Naive thymus-derived CD4-positive, alpha-beta T cell (primary cell): ENCODE measurements around the gene EHMT1. TPM values are rescaled to one million over a fixed set of nuclear protein-coding genes. Genes with fewer than 3 reads are reported as not detected.
"Not testable (repeated sequence)": the region's sequence is repeated elsewhere in the genome, so short reads cannot be mapped to it uniquely, and the experiment has no call there.

Experiments used
- ATAC-seq: fragments of 150-1000 bp; cut with Tn5 transposase; 2 replicates; pipeline ENCODE4 v1.10.0; 2021; ENCODE audit warnings: mild to moderate bottlenecking, moderate library complexity
- CTCF ChIA-PET: fragments of 350-600 bp; sonication (Branson Sonifier 250); formaldehyde crosslinking; loops from one replicate; lab custom pipeline; 2021; ENCODE audit warnings: antibody characterized with exemption; lab: Charles Lee
- POLR2A ChIA-PET: fragments of 350-600 bp; sonication (Branson Sonifier 250); formaldehyde crosslinking; loops from one replicate; lab custom pipeline; 2021; ENCODE audit warnings: antibody characterized with exemption, inconsistent platforms; lab: Charles Lee
- DNase-seq, 9 donors: peaks; one replicate each; pipeline versions ENCODE4 v3.0.0 to v3.0.0-alpha.2; 2020 to 2022; ENCODE audit warnings: mixed read lengths in 1 of 9
- H3K27ac ChIP-seq: one replicate; pipeline ENCODE4 v1.7.0; 2013; ENCODE audit warnings: mild to moderate bottlenecking, low read depth, low read length, moderate library complexity
- H3K27me3 ChIP-seq, 2 donors: one replicate each; pipeline ENCODE4 v1.7.0; 2013; ENCODE audit warnings: low read length in 2 of 2, mild to moderate bottlenecking in 2 of 2, moderate library complexity in 2 of 2; ENCODE audit not compliant: control insufficient read depth in 2 of 2, insufficient read depth in 2 of 2
- H3K36me3 ChIP-seq, 3 experiments: 1 replicate in 2 of 3; 2 replicates in 1 of 3; pipeline ENCODE4 v1.7.0; 2013; ENCODE audit warnings: low read length in 3 of 3, mild to moderate bottlenecking in 3 of 3, moderate library complexity in 1 of 3; ENCODE audit not compliant: insufficient read depth in 3 of 3, control insufficient read depth in 2 of 3
- H3K4me1 ChIP-seq, 2 donors: one replicate each; pipeline ENCODE4 v1.7.0; 2013; ENCODE audit warnings: low read length in 2 of 2, mild to moderate bottlenecking in 2 of 2, moderate library complexity in 1 of 2; ENCODE audit not compliant: control insufficient read depth in 2 of 2, insufficient read depth in 2 of 2
- H3K4me3 ChIP-seq: 2 replicates; pipeline ENCODE4 v1.7.0; 2013; ENCODE audit warnings: mild to moderate bottlenecking, low read length
- H3K9me3 ChIP-seq, 3 experiments: 1 replicate in 2 of 3; 2 replicates in 1 of 3; pipeline ENCODE4 v1.7.0; 2013; ENCODE audit warnings: low read length in 3 of 3; ENCODE audit not compliant: control insufficient read depth in 2 of 3
- H3K27ac Mint-ChIP-seq, 9 donors: one replicate each; pipeline ENCODE4 v1.8.0; 2020 to 2022; ENCODE audit warnings: mixed read lengths in 9 of 9, mild to moderate bottlenecking in 8 of 9, moderate library complexity in 5 of 9, inconsistent platforms in 2 of 9
- H3K27me3 Mint-ChIP-seq, 5 donors: one replicate each; pipeline ENCODE4 v1.8.0; 2021 to 2022; ENCODE audit warnings: mixed read lengths in 5 of 5, mild to moderate bottlenecking in 1 of 5
- H3K36me3 Mint-ChIP-seq, 5 donors: one replicate each; pipeline ENCODE4 v1.8.0; 2020 to 2022; ENCODE audit warnings: mixed read lengths in 5 of 5, mild to moderate bottlenecking in 3 of 5, inconsistent platforms in 1 of 5
- H3K4me1 Mint-ChIP-seq, 7 donors: one replicate each; pipeline ENCODE4 v1.8.0; 2020 to 2022; ENCODE audit warnings: mixed read lengths in 7 of 7, mild to moderate bottlenecking in 3 of 7, inconsistent platforms in 1 of 7
- H3K4me3 Mint-ChIP-seq, 10 donors: one replicate each; pipeline ENCODE4 v1.8.0; 2020 to 2022; ENCODE audit warnings: mild to moderate bottlenecking in 10 of 10, mixed read lengths in 10 of 10, moderate library complexity in 6 of 10, inconsistent platforms in 2 of 10
- H3K9me3 Mint-ChIP-seq, 11 donors: one replicate each; pipeline ENCODE4 v1.8.0; 2020 to 2022; ENCODE audit warnings: mixed read lengths in 11 of 11, mild to moderate bottlenecking in 4 of 11, inconsistent platforms in 1 of 11, moderate library complexity in 1 of 11
- intact Hi-C, 2 donors: fragments of 100-400 bp; cut with micrococcal nuclease; formaldehyde crosslinking; loops; one replicate each; pipeline ENCODE4 v1.15.1; 2023
- polyA plus RNA-seq, 2 donors: library from polyadenylated mRNA; unstranded; fragments of 300-500 nt; fragmentation: Illumina TruSeq; gene quantifications; one replicate each; pipeline ENCODE4 v1.2.3, GENCODE V29; 2021
- total RNA-seq, 6 experiments: library from RNA in 5 of 6; stranded (reverse) in 5 of 6; gene quantifications; 1 replicate in 5 of 6; 2 replicates in 1 of 6; pipeline ENCODE4 v1.2.3 and lab custom pipeline; 2021 to 2026

The EHMT1 gene
- total and polyA plus RNA-seq, 7 experiments from 2014 or later, result 24.7 to 132 (median 112) TPM

GRCh38 chr9:137593176-137593575 is 25.6 kb upstream of the EHMT1 start:
- intact Hi-C loops, result loop anchor here in 1 of 2 donors (5.0 kb wide), 1 partner anchor 136 kb away; the partner anchor contains the start of gene NSMF
- DNase-seq (no peak), ATAC-seq (no peak)
- peaks cover 0 to 3% (median under 1%) of the 10 kb centered on the region in 5 donors for H3K36me3 Mint-ChIP-seq
- H3K4me3 Mint-ChIP-seq, result peak overlapping the region in 9 of 10 donors; percentile 5 to 54 (median 30)
- no peaks in the 10 kb centered on the region for H3K9me3 ChIP-seq
- H3K4me3 ChIP-seq, result no peak overlapping the region
- H3K27ac ChIP-seq, result no peak overlapping the region
- POLR2A ChIA-PET, result interaction anchor here (0.6 to 0.7 kb wide), 2 partner anchors 34 to 41 kb away, joined by 3 read pairs; no protein-coding TSS in a partner anchor
- no peak overlapping the region for H3K27ac Mint-ChIP-seq
- H3K4me1 ChIP-seq, result peaks cover 0 to 12% of the 10 kb centered on the region in 2 donors
- no peaks in the 10 kb centered on the region for H3K27me3 ChIP-seq
- no peaks in the 10 kb centered on the region for H3K27me3 Mint-ChIP-seq
- no peaks in the 10 kb centered on the region for H3K9me3 Mint-ChIP-seq
- peaks cover 0 to 4% (median 0%) of the 10 kb centered on the region in 3 experiments for H3K36me3 ChIP-seq
- CTCF ChIA-PET, result no interaction called here
- peaks cover 4 to 16% (median 13%) of the 10 kb centered on the region in 7 donors for H3K4me1 Mint-ChIP-seq

- H3K4me1 Mint-ChIP-seq, result peaks cover 0 to 11% (median 4%) of the 10 kb centered on the region in 7 donors
- H3K4me1 ChIP-seq, intact Hi-C loops, POLR2A ChIA-PET, H3K27ac ChIP-seq, H3K27me3 ChIP-seq, H3K36me3 Mint-ChIP-seq, H3K9me3 Mint-ChIP-seq, H3K27ac Mint-ChIP-seq, ATAC-seq, H3K9me3 ChIP-seq, H3K27me3 Mint-ChIP-seq, H3K4me3 Mint-ChIP-seq, DNase-seq, H3K36me3 ChIP-seq, H3K4me3 ChIP-seq: not testable (repeated sequence)
- CTCF ChIA-PET, result interaction anchor here (0.6 kb wide), 1 partner anchor 336 kb away, joined by 3 read pairs; no protein-coding TSS in a partner anchor
These were observed 22.2 kb upstream of the EHMT1 start for GRCh38 chr9:137596577-137596976.

GRCh38 chr9:137598943-137599342 is 19.9 kb upstream of the EHMT1 start:
- Mint-ChIP-seq H3K27ac (no peak overlapping the region), H3K4me3 (no peak overlapping the region), H3K9me3 (no peaks in the 10 kb centered on the region), H3K27me3 (no peaks in the 10 kb centered on the region), H3K4me1 (peaks cover 0 to 24% (median 7%) of the 10 kb centered on the region in 7 donors), H3K36me3 (no peaks in the 10 kb centered on the region)
- ChIA-PET POLR2A (interaction anchor here (0.6 kb wide), 1 partner anchor 514 kb away, joined by 3 read pairs; no protein-coding TSS in a partner anchor), CTCF (no interaction called here)
- no peak for ATAC-seq
- H3K4me1 ChIP-seq, result no peaks in the 10 kb centered on the region
- H3K36me3 ChIP-seq, result no peaks in the 10 kb centered on the region
- intact Hi-C loops, result no loop called here
- no peak overlapping the region for H3K4me3 ChIP-seq
- H3K9me3 ChIP-seq, result no peaks in the 10 kb centered on the region
- no peaks in the 10 kb centered on the region for H3K27me3 ChIP-seq
- H3K27ac ChIP-seq, result no peak overlapping the region
- DNase-seq, result no peak

- Histone ChIP-seq H3K4me3 (no peak overlapping the region), H3K27me3 (no peaks in the 10 kb centered on the region), H3K9me3 (no peaks in the 10 kb centered on the region), H3K36me3 (no peaks in the 10 kb centered on the region), H3K27ac (no peak overlapping the region), H3K4me1 (peaks cover 6 to 10% of the 10 kb centered on the region in 2 donors)
- POLR2A ChIA-PET, result interaction anchor here (0.7 to 1.1 kb wide), 2 partner anchors 51 to 466 kb away, joined by 3 read pairs; partner anchors contain the start of gene MRPL41
- CTCF ChIA-PET, result no interaction called here
- Mint-ChIP-seq H3K9me3 (no peaks in the 10 kb centered on the region), H3K36me3 (no peaks in the 10 kb centered on the region), H3K4me1 (peaks cover 7 to 39% (median 19%) of the 10 kb centered on the region in 7 donors), H3K27ac (peak overlapping the region in 7 of 9 donors; percentile 0 to 85 (median 9)), H3K27me3 (no peaks in the 10 kb centered on the region), H3K4me3 (peak overlapping the region in 5 of 10 donors; percentile 13 to 69 (median 48))
- ATAC-seq (no peak), DNase-seq (no peak)
- intact Hi-C loops, result no loop called here
These were observed 16.1 kb upstream of the EHMT1 start for GRCh38 chr9:137602661-137603060.

- Histone ChIP-seq H3K4me1 (peaks cover 6 to 10% of the 10 kb centered on the region in 2 donors), H3K36me3 (no peaks in the 10 kb centered on the region), H3K9me3 (no peaks in the 10 kb centered on the region), H3K27ac (no peak overlapping the region), H3K27me3 (no peaks in the 10 kb centered on the region), H3K4me3 (no peak overlapping the region)
- Mint-ChIP-seq H3K4me1 (peaks cover 0 to 36% (median 21%) of the 10 kb centered on the region in 7 donors), H3K9me3 (no peaks in the 10 kb centered on the region), H3K4me3 (peak overlapping the region; percentile 36 to 79 (median 58)), H3K36me3 (no peaks in the 10 kb centered on the region), H3K27me3 (no peaks in the 10 kb centered on the region), H3K27ac (peak overlapping the region in 1 of 9 donors; percentile 52)
- ChIA-PET POLR2A (no interaction called here), CTCF (no interaction called here)
- DNase-seq, result no peak
- no peak for ATAC-seq
- intact Hi-C loops, result loop anchor here (2.0 kb wide), 3 partner anchors 141 to 813 kb away; partner anchors contain the start of genes TMEM141 (in 2 of the 2) and TUBB4B (in 1 of the 2)
These were observed 14.9 kb upstream of the EHMT1 start for GRCh38 chr9:137603879-137604278.

GRCh38 chr9:137604345-137605086 is 14.3 kb upstream of the EHMT1 start:
- ChIA-PET POLR2A (interaction anchor here (1.2 kb wide), 2 partner anchors 14 to 15 kb away, joined by 3 to 7 read pairs; partner anchors contain the start of gene EHMT1), CTCF (no interaction called here)
- Histone ChIP-seq H3K9me3 (no peaks in the 10 kb centered on the region), H3K4me3 (no peak overlapping the region), H3K36me3 (no peaks in the 10 kb centered on the region), H3K4me1 (peaks cover 6 to 10% of the 10 kb centered on the region in 2 donors), H3K27ac (peak overlapping the region; percentile 35), H3K27me3 (no peaks in the 10 kb centered on the region)
- H3K36me3 Mint-ChIP-seq, result no peaks in the 10 kb centered on the region
- H3K9me3 Mint-ChIP-seq, result no peaks in the 10 kb centered on the region
- H3K4me3 Mint-ChIP-seq, result peak overlapping the region; percentile 36 to 79 (median 58)
- H3K4me1 Mint-ChIP-seq, result peaks cover 0 to 33% (median 24%) of the 10 kb centered on the region in 7 donors
- ATAC-seq (no peak), DNase-seq (no peak)
- no peaks in the 10 kb centered on the region for H3K27me3 Mint-ChIP-seq
- H3K27ac Mint-ChIP-seq, result peak overlapping the region in 1 of 9 donors; percentile 52
- intact Hi-C loops, result loop anchor here (1.0 to 2.0 kb wide), 10 partner anchors 14 to 814 kb away; partner anchors contain the start of genes MRPL41 (in 2 of the 2), TMEM141 (in 2 of the 2), ZMYND19 (in 2 of the 2) and DPH7 (in 1 of the 2)
